MM.1S (cell line): Measurements from ENCODE around the gene CPEB4.

Experiments used
- CTCF ChIP-seq: fragments of 300-600 bp; sonication (generic); IDR thresholded peaks from 2 replicates; pipeline ENCODE4 v1.5.1; 2016; ENCODE audit warnings: antibody characterized with exemption, low read length, mixed read lengths
- EZH2 ChIP-seq: fragments of 300-600 bp; sonication (generic); optimal IDR thresholded peaks from 2 replicates; pipeline ENCODE3; 2017; ENCODE audit warnings: low read depth, mild to moderate bottlenecking, antibody characterized with exemption, low read length, mixed read lengths

DNA sequence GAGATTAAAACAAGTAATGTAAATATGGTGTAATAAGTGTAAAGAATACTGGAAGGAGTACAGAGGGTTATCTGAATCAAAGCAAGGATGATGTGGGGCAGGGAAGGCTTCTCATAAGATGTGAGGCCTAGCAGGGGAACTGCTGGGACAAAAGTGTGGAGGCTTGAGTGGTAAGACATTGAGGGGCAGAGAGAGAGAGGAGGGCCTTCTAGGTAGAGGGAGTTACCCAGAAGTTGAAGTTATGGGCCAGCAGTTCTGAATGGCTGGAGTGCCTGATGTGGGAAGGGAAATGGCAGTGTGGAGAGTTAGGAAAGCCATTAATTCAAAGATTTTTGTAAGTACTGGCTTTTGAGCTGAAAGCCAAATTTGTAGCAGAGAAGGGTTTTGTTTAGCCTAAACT, 36.8 kb downstream of the CPEB4 start:
- TF ChIP-seq CTCF (no peak), EZH2 (no peak)
